ENCODE data around the gene CREB1.

DNA sequence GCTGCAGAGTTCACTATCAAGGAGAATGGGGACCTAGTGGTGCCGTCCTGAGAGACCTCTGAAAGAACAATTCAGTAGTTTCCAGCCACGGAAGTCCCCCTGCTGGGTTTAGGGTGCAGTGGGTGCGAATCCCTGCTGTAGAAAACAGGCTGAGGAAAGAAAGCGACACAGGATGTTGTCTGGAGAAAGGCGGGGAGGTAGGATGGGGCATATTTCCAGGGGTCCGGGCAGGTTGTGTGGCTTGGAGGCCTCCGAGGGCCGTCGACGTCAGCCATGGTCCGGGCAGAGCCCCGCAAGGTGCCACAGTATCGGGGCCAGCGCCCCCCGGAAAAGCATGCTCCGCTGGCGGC lies 807 bp upstream of the CREB1 start:
- TF ChIP-seq, protein P1, sequence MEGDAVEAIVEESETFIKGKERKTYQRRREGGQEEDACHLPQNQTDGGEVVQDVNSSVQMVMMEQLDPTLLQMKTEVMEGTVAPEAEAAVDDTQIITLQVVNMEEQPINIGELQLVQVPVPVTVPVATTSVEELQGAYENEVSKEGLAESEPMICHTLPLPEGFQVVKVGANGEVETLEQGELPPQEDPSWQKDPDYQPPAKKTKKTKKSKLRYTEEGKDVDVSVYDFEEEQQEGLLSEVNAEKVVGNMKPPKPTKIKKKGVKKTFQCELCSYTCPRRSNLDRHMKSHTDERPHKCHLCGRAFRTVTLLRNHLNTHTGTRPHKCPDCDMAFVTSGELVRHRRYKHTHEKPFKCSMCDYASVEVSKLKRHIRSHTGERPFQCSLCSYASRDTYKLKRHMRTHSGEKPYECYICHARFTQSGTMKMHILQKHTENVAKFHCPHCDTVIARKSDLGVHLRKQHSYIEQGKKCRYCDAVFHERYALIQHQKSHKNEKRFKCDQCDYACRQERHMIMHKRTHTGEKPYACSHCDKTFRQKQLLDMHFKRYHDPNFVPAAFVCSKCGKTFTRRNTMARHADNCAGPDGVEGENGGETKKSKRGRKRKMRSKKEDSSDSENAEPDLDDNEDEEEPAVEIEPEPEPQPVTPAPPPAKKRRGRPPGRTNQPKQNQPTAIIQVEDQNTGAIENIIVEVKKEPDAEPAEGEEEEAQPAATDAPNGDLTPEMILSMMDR (IDR thresholded peaks at IDR 0.05): peak in 2 of 6 experiments; percentile 7 to 14
- no peak for TF ChIP-seq POLR2A (IDR thresholded peaks at IDR 0.05)

All from adrenal gland (tissue), 5 donors.